Loucy (cell line): Measurements from ENCODE around the gene CCPG1.

Source experiments
- H2AFZ ChIP-seq: fragments of 200-600 bp; sonication (generic); 2 replicates; pipeline ENCODE4 v1.6.0; 2016; ENCODE audit warnings: antibody characterized with exemption, mild to moderate bottlenecking, low read length, moderate library complexity
- H3F3A ChIP-seq: fragments of 200-600 bp; 2 replicates; pipeline ENCODE4 v1.6.0; 2016; ENCODE audit warnings: antibody characterized with exemption, low read depth, mild to moderate bottlenecking
- H3K27me3 ChIP-seq: fragments of 200-600 bp; sonication (generic); 2 replicates; pipeline ENCODE4 v1.6.1; 2014; ENCODE audit warnings: low read length, mild to moderate bottlenecking; ENCODE audit not compliant: insufficient read depth, poor library complexity, severe bottlenecking
- H3K36me3 ChIP-seq: fragments of 200-600 bp; sonication (generic); 2 replicates; pipeline ENCODE4 v1.6.1; 2016; ENCODE audit warnings: low read length; ENCODE audit not compliant: insufficient read depth
- H3K4me1 ChIP-seq: fragments of 200-600 bp; sonication (generic); 2 replicates; pipeline ENCODE4 v1.5.1; 2014; ENCODE audit warnings: low read length, mild to moderate bottlenecking; ENCODE audit not compliant: insufficient read depth, poor library complexity, severe bottlenecking
- H3K4me2 ChIP-seq: fragments of 200-600 bp; sonication (generic); 2 replicates; pipeline ENCODE4 v1.6.0; 2014; ENCODE audit warnings: antibody characterized with exemption, low read length, low read depth, mild to moderate bottlenecking; ENCODE audit not compliant: poor library complexity, severe bottlenecking
- H3K4me3 ChIP-seq: fragments of 200-600 bp; sonication (generic); 2 replicates; pipeline ENCODE4 v1.5.1; 2014; ENCODE audit warnings: low read length, mild to moderate bottlenecking, mixed read lengths; ENCODE audit not compliant: poor library complexity, severe bottlenecking
- H3K79me2 ChIP-seq: fragments of 200-600 bp; sonication (generic); 2 replicates; pipeline ENCODE4 v1.6.1; 2014; ENCODE audit warnings: low read length; ENCODE audit not compliant: insufficient read depth
- H3K9ac ChIP-seq: fragments of 200-600 bp; sonication (generic); 2 replicates; pipeline ENCODE4 v1.6.0; 2014; ENCODE audit warnings: mild to moderate bottlenecking, low read depth, low read length, moderate library complexity; ENCODE audit not compliant: poor library complexity, severe bottlenecking
- H3K9me2 ChIP-seq: fragments of 200-600 bp; sonication (generic); replicated peaks from 2 replicates; pipeline ENCODE4 v1.6.1; 2016; ENCODE audit warnings: low read depth, low read length, mixed read lengths
- H3K9me3 ChIP-seq: fragments of 200-600 bp; sonication (generic); 2 replicates; pipeline ENCODE4 v1.6.1; 2014; ENCODE audit warnings: mild to moderate bottlenecking, antibody characterized with exemption, low read length, low read depth; ENCODE audit not compliant: insufficient read depth
- H4K20me1 ChIP-seq: fragments of 200-600 bp; sonication (generic); 2 replicates; pipeline ENCODE4 v1.6.0; 2014; ENCODE audit warnings: antibody characterized with exemption, low read length, mild to moderate bottlenecking; ENCODE audit not compliant: insufficient read depth, poor library complexity, severe bottlenecking
- EZH2phosphoT487 ChIP-seq: fragments of 200-600 bp; IDR thresholded peaks from 2 replicates; pipeline ENCODE4 v1.6.1; 2018; ENCODE audit warnings: antibody characterized with exemption, mild to moderate bottlenecking, moderate library complexity, borderline replicate concordance
- TF ChIP-seq, protein P1 (sequence below): fragments of 200-600 bp; sonication (generic); conservative IDR thresholded peaks from 2 replicates; pipeline ENCODE4 v1.5.1; 2014; ENCODE audit warnings: mild to moderate bottlenecking, antibody characterized with exemption, low read length

The CCPG1 gene

DNA sequence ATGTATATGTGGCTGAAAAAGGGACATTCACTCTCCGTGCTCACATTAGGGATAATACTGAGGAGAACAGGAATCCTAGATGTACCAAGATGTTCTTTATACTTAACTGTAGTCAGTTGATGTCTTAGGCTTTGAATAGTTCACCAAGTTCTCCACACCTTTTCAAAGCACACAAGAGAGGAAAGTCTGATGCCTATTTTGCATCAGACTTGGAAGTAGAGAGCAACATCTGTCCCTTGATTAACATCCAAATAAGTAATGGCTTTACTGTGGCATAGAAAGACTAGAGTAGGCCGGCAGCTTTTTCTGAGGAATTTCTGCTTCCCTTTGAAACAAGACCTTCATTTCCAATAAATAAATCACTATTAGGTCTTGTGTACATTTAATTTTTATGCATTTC is 55.1 kb downstream of the CCPG1 start:
- Histone ChIP-seq H3K9ac (no peak overlapping the region), H3K4me1 (peaks cover 11% of the 10 kb centered on the region), H2AFZ (no peak overlapping the region), H3K9me2 (no peaks in the 10 kb centered on the region), H3F3A (no peaks in the 10 kb centered on the region), H3K9me3 (no peaks in the 10 kb centered on the region), H3K79me2 (no peaks in the 10 kb centered on the region), H3K36me3 (0 out of 2 replicates have a peak, but pooled peaks cover 4% of the 10 kb centered on the region), H4K20me1 (no peaks in the 10 kb centered on the region), H3K4me3 (no peak overlapping the region), H3K4me2 (no peak overlapping the region), H3K27me3 (no peaks in the 10 kb centered on the region)
- TF ChIP-seq, protein P1, sequence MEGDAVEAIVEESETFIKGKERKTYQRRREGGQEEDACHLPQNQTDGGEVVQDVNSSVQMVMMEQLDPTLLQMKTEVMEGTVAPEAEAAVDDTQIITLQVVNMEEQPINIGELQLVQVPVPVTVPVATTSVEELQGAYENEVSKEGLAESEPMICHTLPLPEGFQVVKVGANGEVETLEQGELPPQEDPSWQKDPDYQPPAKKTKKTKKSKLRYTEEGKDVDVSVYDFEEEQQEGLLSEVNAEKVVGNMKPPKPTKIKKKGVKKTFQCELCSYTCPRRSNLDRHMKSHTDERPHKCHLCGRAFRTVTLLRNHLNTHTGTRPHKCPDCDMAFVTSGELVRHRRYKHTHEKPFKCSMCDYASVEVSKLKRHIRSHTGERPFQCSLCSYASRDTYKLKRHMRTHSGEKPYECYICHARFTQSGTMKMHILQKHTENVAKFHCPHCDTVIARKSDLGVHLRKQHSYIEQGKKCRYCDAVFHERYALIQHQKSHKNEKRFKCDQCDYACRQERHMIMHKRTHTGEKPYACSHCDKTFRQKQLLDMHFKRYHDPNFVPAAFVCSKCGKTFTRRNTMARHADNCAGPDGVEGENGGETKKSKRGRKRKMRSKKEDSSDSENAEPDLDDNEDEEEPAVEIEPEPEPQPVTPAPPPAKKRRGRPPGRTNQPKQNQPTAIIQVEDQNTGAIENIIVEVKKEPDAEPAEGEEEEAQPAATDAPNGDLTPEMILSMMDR, result no peak

DNA sequence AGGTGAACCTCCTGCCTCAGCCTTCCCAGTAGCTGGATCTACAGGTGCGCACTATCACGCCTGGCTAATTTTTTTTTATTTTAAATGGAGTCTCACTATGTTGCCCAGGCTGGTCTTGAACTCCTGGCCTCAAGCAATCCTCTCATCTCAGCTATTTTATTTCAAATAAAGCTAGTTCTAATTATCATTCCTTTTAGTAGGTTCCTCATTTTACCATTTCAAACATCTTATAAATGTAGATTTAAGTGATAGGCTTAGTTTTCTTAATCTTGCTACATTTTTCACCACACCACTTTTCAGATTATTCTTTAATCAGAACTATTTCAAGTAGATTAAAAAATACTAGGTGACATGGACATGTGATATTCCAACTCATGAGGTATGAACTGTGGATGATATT is 58.9 kb downstream of the CCPG1 start:
- Histone ChIP-seq H3K9ac (no peak overlapping the region), H3K9me3 (no peaks in the 10 kb centered on the region), H3K4me3 (no peak overlapping the region), H3K4me1 (no peaks in the 10 kb centered on the region), H3K4me2 (no peak overlapping the region), H3K36me3 (peaks cover 4% of the 10 kb centered on the region; the same call in 1 of the 2 replicates), H2AFZ (no peak overlapping the region), H3K79me2 (no peaks in the 10 kb centered on the region), H3K27me3 (no peaks in the 10 kb centered on the region), H3K9me2 (no peaks in the 10 kb centered on the region), H3F3A (no peaks in the 10 kb centered on the region), H4K20me1 (no peaks in the 10 kb centered on the region)
- TF ChIP-seq, protein P1, result no peak
- TF ChIP-seq EZH2phosphoT487, result no peak

DNA sequence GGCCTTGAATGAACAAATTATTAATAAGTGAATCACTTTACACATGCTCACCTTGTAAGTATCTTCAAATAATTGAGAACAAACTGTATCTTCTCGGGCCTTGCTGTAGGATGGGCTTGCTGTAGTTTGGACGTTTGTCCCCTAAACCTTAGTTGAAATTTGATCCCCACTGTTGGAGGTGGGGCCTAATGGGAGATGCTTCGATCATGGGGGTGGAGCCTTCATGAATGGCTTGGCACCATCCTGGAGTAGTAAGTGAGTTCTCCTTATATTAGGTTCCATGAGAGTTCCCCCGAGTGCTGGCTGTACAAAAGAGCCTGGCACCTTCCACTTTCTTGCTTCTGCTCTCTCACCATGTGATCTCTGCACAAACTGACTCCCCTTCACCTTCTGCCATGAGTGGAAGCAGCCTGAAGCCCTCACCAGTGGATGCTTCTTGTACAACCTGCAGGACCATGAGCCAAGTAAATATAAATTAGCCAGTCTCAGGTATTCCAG is 59.8 kb downstream of the CCPG1 start:
- Histone ChIP-seq H3K9ac (no peak overlapping the region), H3K79me2 (no peaks in the 10 kb centered on the region), H3K4me3 (no peak overlapping the region), H3K4me1 (no peaks in the 10 kb centered on the region), H3K9me2 (no peaks in the 10 kb centered on the region), H2AFZ (no peak overlapping the region), H4K20me1 (no peaks in the 10 kb centered on the region), H3K36me3 (peaks cover 4% of the 10 kb centered on the region; the same call in 1 of the 2 replicates), H3K4me2 (no peak overlapping the region), H3F3A (no peaks in the 10 kb centered on the region), H3K27me3 (no peaks in the 10 kb centered on the region), H3K9me3 (no peaks in the 10 kb centered on the region)
- no peak for TF ChIP-seq EZH2phosphoT487
- TF ChIP-seq, protein P1, result no peak
